ENCODE results near the gene ZDHHC17. TPM values are rescaled to one million over a fixed set of nuclear protein-coding genes. Genes with fewer than 3 reads are reported as not detected.
A peak's percentile ranks its signal among the peaks of the same experiment; 100 is the strongest.

The ZDHHC17 gene
- total RNA-seq, 1 experiment from 2014 or later: 35.3 TPM

DNA sequence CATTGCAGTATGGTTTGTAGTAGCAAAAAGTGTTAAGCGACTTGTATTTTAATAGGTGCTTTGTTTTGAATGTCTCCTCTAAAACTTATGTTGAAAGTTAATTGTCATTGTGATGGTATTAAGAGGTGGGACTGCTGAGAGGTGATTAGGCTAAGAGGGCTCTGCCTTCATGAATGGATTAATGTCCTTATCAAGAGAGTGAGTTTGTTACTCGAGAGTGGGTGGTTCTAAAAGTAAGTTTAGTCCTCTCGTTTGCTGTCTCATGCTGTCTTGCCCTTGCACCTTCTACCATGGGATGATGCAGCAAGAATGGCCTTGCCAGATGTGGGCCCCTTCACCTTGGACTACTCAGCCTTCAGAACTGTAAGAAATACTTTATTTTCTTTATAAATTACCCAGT lies 17.4 kb downstream of the ZDHHC17 start:
- ATAC-seq: no peak
- Histone ChIP-seq H3K9ac (ENCODE audit: low read length) (no peak overlapping the region), H3K79me2 (ENCODE audit: low read length) (peaks cover 96% of the 10 kb centered on the region), H3K4me3 (ENCODE audit: low read length) (no peak overlapping the region), H3K4me1 (ENCODE audit: insufficient read depth, low read length) (peaks cover 15% of the 10 kb centered on the region), H3K9me3 (ENCODE audit: low read length) (no peaks in the 10 kb centered on the region), H3K27ac (ENCODE audit: low read length) (no peak overlapping the region), H3K9me2 (replicated peaks; ENCODE audit: low read length) (no peaks in the 10 kb centered on the region), H3K27me3 (ENCODE audit: low read length) (no peaks in the 10 kb centered on the region), H4K20me1 (ENCODE audit: low read length) (no peaks in the 10 kb centered on the region), H3F3A (ENCODE audit: low read length, unreplicated experiment) (no peaks in the 10 kb centered on the region), H3K36me3 (ENCODE audit: low read depth, low read length) (no peaks in the 10 kb centered on the region), H3K4me2 (ENCODE audit: low read length) (no peak overlapping the region), H2AFZ (ENCODE audit: low read length) (no peak overlapping the region)
- no peak for TF ChIP-seq EZH2 (IDR thresholded peaks at IDR 0.05; ENCODE audit: low read length, unreplicated experiment)
- TF ChIP-seq, protein P1, sequence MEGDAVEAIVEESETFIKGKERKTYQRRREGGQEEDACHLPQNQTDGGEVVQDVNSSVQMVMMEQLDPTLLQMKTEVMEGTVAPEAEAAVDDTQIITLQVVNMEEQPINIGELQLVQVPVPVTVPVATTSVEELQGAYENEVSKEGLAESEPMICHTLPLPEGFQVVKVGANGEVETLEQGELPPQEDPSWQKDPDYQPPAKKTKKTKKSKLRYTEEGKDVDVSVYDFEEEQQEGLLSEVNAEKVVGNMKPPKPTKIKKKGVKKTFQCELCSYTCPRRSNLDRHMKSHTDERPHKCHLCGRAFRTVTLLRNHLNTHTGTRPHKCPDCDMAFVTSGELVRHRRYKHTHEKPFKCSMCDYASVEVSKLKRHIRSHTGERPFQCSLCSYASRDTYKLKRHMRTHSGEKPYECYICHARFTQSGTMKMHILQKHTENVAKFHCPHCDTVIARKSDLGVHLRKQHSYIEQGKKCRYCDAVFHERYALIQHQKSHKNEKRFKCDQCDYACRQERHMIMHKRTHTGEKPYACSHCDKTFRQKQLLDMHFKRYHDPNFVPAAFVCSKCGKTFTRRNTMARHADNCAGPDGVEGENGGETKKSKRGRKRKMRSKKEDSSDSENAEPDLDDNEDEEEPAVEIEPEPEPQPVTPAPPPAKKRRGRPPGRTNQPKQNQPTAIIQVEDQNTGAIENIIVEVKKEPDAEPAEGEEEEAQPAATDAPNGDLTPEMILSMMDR (conservative IDR thresholded peaks at IDR 0.05; ENCODE audit: low read depth, low read length): no peak
- TF ChIP-seq EZH2phosphoT487 (IDR thresholded peaks at IDR 0.05; ENCODE audit: borderline replicate concordance, low read length): no peak
- no TSS peak for BruUV-seq (replicated peaks)
- CTCF ChIA-PET: no interaction called here
- no peak for DNase-seq
- intact Hi-C loops (cut with micrococcal nuclease): no loop called here
- POLR2A ChIA-PET (ENCODE audit: unreplicated experiment): no interaction called here

DNA sequence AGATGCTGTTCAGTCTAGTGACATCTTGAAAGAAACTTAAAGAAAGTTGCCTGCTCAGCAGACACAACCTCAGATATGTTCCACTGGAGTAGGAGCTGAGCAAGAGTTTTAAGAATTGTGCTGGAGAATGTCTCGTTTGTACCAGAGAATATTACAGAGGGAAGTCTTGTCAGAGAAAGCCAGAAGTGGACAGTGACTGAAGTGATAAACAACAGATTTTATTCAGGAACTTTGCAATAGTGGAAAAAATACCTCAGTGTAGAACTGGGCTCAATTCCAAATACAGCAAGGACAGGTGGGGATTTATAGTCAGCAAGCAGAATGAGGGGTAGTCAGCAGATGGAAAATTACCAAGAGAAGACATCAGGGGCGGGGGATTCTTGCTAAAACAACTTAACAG lies 18.6 kb downstream of the ZDHHC17 start:
- H2AFZ ChIP-seq (ENCODE audit: low read length): no peak overlapping the region
- H3K4me1 ChIP-seq (ENCODE audit: insufficient read depth, low read length): peaks cover 15% of the 10 kb centered on the region
- H3K9ac ChIP-seq (ENCODE audit: low read length): no peak overlapping the region
- H3K4me2 ChIP-seq (ENCODE audit: low read length): no peak overlapping the region
- no peaks in the 10 kb centered on the region for H3K9me2 ChIP-seq (replicated peaks; ENCODE audit: low read length)
- peaks cover 96% of the 10 kb centered on the region for H3K79me2 ChIP-seq (ENCODE audit: low read length)
- no peaks in the 10 kb centered on the region for H4K20me1 ChIP-seq (ENCODE audit: low read length)
- H3K9me3 ChIP-seq (ENCODE audit: low read length): no peaks in the 10 kb centered on the region
- intact Hi-C loops (cut with micrococcal nuclease): no loop called here
- ChIA-PET CTCF (no interaction called here), POLR2A (ENCODE audit: unreplicated experiment) (no interaction called here)
- H3K36me3 ChIP-seq (ENCODE audit: low read depth, low read length): no peaks in the 10 kb centered on the region
- H3F3A ChIP-seq (ENCODE audit: low read length, unreplicated experiment): no peaks in the 10 kb centered on the region
- BruUV-seq (replicated peaks): no TSS peak
- H3K4me3 ChIP-seq (ENCODE audit: low read length): no peak overlapping the region
- DNase-seq (no peak), ATAC-seq (no peak)
- no peak overlapping the region for H3K27ac ChIP-seq (ENCODE audit: low read length)
- TF ChIP-seq, protein P1 (conservative IDR thresholded peaks at IDR 0.05; ENCODE audit: low read depth, low read length): no peak
- no peak for TF ChIP-seq EZH2phosphoT487 (IDR thresholded peaks at IDR 0.05; ENCODE audit: borderline replicate concordance, low read length)
- TF ChIP-seq EZH2 (IDR thresholded peaks at IDR 0.05; ENCODE audit: low read length, unreplicated experiment): no peak
- no peaks in the 10 kb centered on the region for H3K27me3 ChIP-seq (ENCODE audit: low read length)

DNA sequence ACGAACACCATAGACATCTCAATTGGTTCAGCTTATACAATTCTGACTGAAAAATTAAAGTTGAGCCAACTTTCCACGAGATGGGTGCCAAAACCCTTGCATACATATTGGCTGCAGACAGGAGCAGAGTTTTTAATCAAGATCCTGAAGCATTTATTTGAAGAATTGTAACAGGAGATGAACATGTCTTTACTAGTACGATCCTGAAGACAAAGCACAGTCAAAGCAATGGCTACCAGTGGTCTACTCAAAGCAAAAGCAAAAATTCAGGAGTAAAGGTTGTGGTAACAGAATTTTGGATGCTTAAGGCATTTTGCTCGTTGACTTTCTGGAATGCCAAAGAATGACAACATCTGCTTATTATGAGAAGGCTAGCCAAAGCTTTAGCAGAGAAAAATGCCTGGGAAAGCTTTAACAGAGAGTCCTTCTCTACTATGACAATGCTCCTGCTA lies 20.7 kb downstream of the ZDHHC17 start:
- TSS peak; percentile 29 for BruUV-seq (replicated peaks)
- Histone ChIP-seq H3F3A (ENCODE audit: low read length, unreplicated experiment) (no peaks in the 10 kb centered on the region), H3K4me1 (ENCODE audit: insufficient read depth, low read length) (peaks cover 15% of the 10 kb centered on the region), H3K79me2 (ENCODE audit: low read length) (peaks cover 92% of the 10 kb centered on the region), H4K20me1 (ENCODE audit: low read length) (no peaks in the 10 kb centered on the region), H3K27ac (ENCODE audit: low read length) (peak overlapping the region; percentile 70), H3K9ac (ENCODE audit: low read length) (peak overlapping the region; percentile 6; the same call in 1 of the 2 replicates), H3K9me2 (replicated peaks; ENCODE audit: low read length) (no peaks in the 10 kb centered on the region), H3K4me2 (ENCODE audit: low read length) (peak overlapping the region; percentile 5; the same call in 1 of the 2 replicates), H3K36me3 (ENCODE audit: low read depth, low read length) (no peaks in the 10 kb centered on the region), H2AFZ (ENCODE audit: low read length) (no peak overlapping the region), H3K9me3 (ENCODE audit: low read length) (no peaks in the 10 kb centered on the region), H3K27me3 (ENCODE audit: low read length) (no peaks in the 10 kb centered on the region), H3K4me3 (ENCODE audit: low read length) (no peak overlapping the region)
- ATAC-seq (peak; percentile 44), DNase-seq (peak; percentile 43)
- ChIA-PET CTCF (interaction anchor here (0.6 kb wide), 1 partner anchor 404 kb away, joined by 11 read pairs; no protein-coding TSS in a partner anchor), POLR2A (ENCODE audit: unreplicated experiment) (no interaction called here)
- intact Hi-C loops (cut with micrococcal nuclease): loop anchor here (1.0 kb wide), 1 partner anchor 20 kb away; the partner anchor contains the start of gene ZDHHC17
- TF ChIP-seq EZH2 (IDR thresholded peaks at IDR 0.05; ENCODE audit: low read length, unreplicated experiment) (no peak), EZH2phosphoT487 (IDR thresholded peaks at IDR 0.05; ENCODE audit: borderline replicate concordance, low read length) (no peak)
- TF ChIP-seq, protein P1 (conservative IDR thresholded peaks at IDR 0.05; ENCODE audit: low read depth, low read length): no peak

Data from PC-3 (cell line).